CD4-positive, alpha-beta T cell treated with Interleukin-10 for 1 hour (primary cell): ENCODE results near the gene ATP6V1C2.

ENCODE experiments used
- DNase-seq: peaks from one replicate; pipeline ENCODE4 v3.0.0-alpha.2; 2020

The ATP6V1C2 gene

DNA sequence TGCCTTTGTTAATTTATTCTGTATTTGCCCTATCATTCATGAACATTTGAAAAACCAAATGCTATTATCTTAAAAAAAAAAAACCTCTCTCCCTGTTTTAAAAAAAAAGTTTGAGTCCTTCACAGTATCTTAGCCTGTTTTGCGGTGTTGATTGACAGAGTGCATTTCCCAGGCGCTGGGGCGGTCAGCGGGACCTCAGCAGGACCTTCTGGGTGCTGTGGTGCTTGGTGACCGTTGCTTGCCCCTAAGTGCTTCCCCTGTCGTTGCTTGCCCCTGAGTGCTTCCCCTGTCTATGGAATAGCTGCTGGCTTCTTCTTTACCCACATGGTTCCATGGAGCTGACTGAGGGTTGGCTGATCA lies 12.1 kb downstream of the ATP6V1C2 start:
- no peak for DNase-seq

DNA sequence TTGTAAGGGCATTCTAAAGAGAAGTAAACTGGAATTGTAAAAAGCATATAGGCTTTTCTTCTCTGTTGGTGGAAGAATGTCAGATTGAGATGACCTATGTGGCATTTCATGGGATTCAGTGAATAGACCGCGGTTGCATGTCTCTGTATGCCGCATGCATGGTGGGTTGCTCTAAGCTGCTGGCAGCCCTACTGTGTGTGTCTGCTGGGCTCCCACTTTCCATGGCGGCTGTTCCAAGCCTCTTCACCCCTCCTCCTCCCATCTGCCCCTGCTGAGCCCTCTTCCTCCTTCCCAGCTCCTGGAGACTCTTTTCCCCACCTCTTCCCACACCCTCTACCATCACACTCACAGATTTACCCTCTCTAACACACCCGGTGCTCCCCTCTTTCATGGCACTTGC lies 12.6 kb downstream of the ATP6V1C2 start:
- no peak for DNase-seq

DNA sequence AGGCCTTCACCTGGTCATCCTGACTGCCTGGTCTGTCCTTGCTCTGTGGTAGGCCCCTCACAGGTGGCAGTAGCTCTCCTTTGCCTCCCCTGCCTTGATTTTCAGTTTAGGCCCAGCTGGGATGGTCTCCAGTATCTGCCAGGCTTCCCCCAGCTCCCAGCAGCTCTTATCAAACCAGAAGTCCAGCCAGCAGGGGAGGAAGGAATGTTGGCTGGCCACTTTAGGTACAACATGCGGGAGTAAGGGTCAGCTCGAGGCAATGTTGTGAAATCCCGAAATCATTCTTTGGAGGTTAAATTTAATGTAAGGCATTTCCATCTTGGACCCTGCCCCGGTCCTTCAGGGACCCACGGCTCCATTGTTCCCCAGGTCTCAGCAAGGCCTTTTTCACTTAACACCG lies 16.8 kb downstream of the ATP6V1C2 start:
- no peak for DNase-seq

DNA sequence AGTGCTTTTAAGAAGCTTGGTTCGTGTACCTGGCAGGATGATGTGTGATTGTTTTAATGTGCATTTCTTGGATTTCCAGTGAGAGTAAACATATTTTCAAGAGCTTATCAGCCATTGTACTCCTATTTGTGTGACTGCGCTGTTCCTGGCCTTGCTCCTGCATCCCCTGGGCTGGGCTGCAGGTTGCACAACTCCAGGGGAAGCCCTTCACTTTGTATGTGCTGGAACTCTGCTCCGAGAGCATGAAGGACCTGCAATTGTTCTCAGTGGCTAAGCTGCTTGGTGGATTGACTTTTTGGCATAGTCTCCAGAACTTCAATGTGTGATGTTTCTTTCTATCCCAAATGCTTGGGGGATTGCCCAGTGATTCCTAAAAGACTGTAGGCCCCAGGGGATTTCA lies 18.8 kb downstream of the ATP6V1C2 start:
- DNase-seq = no peak

DNA sequence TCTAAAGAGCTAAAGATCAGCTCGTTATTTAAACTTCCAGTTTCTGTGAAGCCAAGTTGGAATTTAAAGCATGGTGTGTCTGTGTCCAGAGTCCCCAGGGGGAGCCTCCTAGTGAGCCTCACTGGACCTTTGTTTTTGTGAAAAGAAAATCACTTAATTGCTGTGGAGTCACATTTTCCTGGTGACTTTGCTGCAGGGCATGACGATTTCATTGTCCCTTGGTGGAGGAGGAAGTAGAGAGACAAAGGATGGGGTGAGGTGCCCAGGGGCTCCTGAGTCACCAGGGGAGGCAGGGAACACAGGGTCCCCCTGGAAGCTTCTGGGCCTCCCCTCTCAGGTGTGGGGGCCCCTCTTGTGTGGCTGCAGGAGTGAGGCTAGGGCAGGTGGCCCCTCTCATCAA lies 19.7 kb downstream of the ATP6V1C2 start:
- no peak for DNase-seq

DNA sequence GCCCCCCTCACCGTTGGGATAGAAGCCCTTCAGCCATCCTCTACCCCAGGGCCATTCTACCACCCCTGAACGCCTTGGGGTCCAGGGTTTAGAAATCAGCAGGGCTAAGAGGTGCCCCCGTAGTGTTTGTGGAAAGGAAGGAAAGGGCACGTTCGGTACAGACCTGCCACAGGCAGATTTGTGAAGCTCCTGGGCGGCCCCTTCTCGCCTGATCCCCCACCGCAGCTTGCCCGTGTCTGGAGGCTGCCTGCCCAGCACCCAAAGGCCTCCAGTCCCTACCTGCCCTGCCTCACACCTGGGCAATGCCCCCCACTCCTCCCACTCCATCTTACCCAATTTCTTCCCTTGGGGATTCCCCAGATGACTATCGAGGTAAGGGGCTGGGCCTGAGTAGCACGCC lies 21.2 kb downstream of the ATP6V1C2 start:
- DNase-seq = no peak

DNA sequence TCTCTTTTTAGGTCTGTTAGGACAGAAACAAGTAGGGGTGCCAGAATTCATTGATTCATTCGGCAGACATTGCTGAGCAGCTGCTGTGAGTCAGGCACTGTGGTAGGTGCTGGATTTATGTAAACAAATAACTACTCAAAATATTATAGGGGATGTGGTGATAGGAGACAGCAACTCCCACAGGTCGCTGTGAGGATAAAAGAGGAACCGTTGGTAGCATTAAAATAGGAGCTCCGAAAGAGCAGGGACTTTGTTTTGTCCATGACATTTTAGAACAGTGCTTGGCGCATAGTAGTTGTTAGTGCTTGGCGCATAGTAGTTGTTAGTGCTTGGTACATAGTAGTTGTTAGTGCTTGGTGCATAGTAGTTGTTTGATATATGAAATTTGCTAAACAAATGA lies 29.2 kb downstream of the ATP6V1C2 start:
- no peak for DNase-seq

DNA sequence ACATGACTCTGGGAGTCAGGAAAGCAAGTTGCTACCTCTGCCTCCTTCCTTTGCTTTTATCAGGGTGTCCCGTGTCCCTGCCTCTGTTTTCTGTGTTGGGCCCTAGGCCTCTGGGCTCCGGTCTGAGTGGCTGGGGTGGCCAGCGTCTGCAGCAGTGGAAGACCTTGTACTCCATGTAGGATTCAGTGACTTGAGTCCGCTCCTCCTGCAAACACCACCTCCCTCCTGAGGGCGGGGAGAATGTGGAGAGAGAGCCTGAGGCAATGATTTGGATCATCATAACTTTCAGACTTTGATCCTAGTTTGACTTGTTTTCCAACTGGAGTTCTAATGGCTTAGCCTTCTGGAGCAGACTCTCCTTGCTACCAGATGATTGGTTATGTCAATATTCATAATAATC lies 30.8 kb downstream of the ATP6V1C2 start:
- no peak for DNase-seq

DNA sequence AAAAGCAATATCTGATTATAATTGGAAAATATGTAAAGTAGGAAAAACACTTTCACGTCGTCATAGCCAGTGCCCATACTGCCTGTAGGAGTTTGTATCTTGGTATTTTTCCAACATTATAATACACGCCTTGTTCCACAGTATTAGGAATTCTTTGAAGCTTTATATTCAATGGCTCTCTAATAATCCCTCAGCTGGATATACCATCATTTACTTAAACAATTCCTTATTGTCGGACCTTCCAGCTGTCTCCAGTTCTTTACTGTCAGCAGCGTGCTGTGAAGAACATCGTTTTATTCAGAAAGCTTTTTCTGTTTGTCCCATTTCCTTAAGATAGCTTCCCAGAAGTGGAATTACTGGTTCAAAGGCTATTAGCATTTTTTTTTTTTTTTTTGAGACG lies 31.7 kb downstream of the ATP6V1C2 start:
- DNase-seq = no peak

DNA sequence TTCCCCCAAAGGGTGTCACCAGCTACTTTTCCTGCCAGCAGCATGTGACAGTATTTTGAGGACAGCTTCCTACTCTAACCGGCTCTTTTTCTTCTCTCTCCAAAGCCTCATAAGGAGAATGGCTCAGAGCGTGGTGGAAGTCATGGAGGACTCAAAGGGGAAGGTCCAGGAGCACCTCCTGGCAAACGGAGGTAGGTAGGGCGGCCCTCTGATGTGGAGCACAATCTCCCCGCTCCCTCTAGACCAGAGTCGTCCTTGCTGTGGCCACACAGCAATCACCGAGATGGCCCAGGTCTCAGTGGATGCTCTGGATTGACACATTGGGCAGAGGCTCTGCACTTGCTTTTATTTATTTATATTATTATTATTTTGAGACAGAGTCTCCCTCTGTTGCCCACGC lies 32.4 kb downstream of the ATP6V1C2 start:
- DNase-seq = no peak

DNA sequence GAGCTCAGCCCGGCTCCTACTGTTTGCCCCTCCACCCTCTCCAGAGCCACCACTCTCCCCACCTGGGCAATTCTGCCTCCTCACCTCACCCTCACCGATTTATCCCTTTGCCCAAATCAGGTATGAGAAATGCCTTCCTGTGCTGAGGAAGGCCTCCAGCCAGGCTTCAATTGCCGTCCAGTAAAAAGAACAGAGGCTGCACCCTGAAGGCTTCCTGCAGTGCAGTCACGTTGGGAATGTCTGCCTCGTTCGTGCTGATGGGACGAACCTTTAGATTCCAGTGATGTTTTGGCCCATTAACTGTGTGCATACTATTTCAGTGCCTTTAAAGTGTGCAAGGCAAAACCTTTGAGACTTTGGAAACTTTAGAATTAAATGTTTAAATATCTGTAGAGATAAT lies 34.2 kb downstream of the ATP6V1C2 start:
- no peak for DNase-seq

DNA sequence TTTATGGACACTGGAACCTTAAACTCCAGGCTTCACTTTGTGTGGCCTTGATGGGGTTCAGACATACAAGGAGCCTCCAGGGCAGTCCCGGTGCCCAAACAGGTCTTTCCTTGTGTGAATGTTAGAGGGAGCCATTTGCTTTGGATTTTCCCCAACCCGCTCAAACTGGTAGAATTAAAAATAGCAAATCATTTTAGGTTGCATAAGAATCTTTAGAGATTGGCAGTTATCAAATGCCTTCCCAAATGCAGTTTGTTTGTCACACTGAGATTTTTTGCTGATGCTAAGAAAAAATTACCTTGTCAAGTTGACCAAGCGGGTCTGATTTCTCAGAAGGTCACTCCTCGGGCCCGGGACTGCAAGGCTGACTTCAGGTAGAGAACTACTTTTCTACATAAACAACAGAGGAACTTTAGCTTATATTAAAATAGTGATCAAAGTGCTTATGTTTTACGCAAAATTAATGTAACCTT lies 36.4 kb downstream of the ATP6V1C2 start:
- DNase-seq = no peak

DNA sequence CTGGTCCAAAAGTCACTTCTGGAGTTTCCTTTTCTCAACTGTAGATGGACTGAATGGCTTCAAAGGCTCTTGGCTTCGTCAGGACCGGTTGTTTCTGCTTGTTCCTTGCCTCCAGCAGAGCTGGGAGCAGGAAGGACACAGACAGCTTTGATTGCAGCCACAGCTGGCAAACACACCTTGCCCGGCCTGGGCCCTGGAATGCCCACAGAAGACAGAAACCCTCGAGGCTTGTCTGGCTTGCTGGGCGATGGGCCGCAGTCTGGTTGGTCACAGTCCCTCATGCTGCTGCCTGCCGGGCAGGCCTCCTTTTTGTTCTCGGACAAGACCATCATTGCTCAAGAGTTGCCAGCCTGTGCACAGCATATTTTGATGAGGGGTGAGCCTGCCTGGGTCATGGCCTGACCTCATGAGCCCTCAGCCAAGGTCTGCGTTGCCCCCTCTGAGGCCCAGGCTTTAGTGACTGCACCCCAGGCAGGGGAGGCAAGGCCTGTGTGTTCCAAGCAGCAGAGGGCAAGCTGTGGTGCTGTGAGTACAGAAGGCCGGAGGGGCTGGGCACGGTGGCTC lies 37.8 kb downstream of the ATP6V1C2 start:
- no peak for DNase-seq

DNA sequence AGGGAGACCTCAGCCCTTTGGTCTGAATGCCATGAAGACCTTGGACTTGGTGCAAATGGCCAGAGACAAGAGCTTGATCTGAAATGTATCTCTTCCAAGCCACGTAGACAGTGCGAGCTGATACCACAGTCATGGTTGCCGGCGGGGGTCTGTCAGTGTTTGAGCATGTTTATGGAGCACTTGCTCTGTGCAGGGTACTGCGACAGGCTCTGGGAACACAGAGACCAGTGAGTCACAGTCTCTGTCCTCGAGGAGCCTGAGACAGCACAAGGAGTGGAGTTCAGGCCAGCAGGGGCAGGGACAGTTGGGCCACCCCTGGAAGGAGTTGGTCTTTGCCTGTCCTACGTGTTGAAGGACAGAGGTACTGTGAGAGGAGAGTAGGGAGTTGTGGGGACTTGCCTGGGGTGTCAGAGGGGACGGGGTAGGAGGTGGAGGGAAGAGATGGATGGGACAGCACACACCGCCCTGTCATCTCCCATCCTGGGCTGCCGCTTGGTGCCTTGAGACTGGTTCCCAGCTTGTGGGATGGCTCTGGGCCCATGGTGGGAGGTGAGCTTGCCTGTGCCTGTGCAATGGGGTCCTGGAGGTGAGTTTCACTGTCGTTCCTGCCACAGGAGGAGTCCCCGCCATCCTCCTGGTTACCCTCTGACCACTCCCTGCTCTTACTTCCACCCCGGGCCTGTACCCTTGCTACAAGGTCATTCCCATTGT lies 39.5 kb downstream of the ATP6V1C2 start:
- no peak for DNase-seq

DNA sequence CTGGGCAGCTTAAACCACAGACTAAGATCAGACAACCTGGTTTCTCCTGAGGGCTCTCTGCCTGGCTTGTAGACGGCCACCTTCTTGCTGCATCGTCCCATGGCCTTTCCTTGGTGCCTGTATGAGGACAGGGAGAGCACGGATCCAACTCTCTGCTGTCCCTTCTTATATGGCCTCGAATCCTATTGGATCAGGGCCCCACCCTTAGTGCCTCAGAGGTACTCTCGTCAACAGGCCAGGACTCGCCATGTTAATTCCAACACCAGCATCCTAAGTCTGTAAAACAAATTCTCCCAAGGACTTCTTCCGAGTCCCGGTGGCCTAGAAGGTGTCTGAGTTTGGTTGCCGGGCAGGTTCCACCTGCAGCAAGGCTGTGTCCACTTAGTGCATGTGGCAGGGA lies 40.2 kb downstream of the ATP6V1C2 start:
- no peak for DNase-seq

DNA sequence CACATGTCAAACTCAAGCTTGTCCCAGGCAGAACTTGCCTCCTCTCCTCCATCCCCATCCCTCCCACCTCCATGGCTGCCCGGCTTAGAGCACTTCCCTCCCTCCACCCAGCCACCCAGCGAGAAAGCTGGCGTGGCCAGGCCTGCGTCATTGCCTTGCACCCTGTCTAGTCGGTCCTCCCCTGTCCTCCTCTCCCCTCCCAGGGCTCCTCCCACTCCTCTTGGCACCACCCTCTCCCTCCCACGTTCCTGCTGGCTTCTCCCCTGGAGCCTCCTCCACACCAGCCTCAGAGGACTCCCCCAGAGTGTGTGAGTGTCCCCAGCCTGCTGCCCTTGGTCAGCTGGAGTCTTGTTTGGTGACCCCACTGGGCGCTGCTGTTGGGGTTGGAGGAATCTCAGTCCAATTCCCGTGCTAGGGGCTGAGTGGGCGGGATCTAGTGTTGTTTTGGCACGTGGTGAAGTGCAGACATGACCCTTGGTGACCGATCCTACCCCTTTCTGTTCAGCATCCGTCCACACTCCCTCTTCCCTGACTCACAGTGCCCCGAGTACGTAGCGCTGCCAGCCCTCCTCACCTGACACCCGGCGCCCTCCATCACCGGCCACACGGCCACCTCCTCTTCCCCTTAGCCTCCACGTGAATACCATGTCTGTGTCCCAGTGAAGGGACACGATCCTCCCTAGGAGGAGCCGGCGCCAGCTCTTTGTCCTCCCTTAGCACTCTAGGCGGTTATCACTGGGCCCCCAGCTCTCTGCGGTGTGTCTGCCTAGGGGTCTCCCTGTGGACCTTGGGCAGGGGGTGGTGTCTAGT lies 41.4 kb downstream of the ATP6V1C2 start:
- DNase-seq = no peak

DNA sequence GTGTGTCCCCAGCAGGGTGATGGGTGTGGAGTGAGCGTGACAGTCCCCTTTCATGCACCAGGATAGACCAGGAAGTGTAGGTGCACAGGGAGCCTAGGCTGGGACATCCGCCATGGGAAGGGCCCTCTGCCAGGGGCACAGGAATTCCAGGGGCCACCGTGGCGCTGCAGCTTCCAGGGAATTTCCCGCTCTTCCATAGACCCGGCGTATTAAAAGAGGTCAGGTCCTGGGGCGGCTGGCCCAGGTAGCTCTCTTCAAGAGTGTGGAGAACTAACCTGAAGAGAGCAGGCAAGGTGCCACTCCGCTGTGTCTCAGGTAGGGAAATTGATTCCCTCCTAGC lies 42.0 kb downstream of the ATP6V1C2 start:
- no peak for DNase-seq

DNA sequence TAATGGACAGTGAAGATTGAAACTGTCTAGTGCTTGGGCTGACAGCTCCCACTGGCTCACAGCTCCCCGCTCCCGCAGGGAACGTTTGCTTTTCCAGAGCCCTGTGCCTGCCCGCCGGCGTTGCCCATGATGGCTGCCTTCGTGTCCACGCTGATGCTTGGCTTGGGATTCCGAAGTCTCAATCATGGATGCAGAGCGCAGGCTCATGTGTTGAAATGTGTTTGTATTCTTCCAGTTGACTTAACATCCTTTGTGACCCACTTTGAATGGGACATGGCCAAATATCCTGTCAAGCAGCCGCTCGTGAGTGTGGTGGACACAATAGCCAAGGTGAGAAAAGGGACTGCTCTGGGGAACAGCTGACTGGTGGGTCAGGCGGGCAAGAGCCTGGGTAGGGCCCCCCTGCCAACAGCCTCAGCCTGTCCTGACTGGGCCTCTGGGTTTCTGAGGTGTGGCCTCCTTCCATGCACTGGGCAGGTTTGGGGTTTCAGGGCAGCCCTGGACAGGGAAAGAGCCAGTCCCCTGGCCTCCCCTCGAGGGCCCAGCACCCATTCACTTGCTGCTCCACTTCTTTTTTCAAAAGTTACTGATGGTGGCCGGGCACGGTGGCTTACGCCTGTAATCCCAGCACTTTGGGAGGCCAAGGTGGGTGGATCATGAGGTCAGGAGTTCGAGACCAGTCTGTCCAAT lies 42.8 kb downstream of the ATP6V1C2 start:
- DNase-seq = no peak

DNA sequence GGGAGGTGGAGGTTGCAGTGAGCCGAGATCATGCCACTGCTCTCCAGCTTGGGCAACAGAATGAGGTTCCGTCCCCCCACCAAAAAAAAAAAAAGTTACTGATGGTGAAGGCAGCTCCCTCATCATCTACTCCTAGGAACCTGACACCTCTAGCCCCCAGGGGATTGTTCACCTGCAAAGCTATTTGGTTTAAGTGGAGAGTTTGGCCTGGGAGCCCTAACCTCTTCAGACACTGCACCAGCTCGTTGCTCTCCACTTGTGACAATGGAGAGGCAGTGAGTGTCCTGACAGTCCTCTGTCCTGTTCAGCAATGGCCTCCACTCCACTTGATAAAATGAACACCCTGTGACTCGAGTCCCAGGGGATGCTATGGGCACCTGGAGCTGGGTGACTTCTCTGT lies 43.5 kb downstream of the ATP6V1C2 start:
- DNase-seq = no peak

DNA sequence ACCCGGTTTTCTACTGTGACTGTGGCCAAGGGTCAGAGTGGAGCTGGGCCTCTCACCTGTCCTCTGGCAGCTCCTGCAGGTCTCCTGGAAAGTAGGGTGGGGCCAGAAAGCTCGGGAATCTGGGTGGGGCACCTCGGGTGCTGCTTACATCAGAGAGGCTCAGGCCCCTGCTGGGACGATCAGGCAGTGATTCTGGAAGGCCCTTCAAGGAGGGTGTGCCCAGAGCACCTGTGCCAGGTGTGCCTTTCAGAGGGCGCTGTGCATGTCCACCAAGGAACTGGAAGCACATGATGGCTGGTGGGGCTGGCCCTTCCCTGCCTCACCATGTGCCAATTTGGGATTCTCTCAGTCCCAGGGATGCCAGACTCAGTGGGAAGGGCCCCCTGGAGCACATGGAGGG lies 44.0 kb downstream of the ATP6V1C2 start:
- DNase-seq = no peak

DNA sequence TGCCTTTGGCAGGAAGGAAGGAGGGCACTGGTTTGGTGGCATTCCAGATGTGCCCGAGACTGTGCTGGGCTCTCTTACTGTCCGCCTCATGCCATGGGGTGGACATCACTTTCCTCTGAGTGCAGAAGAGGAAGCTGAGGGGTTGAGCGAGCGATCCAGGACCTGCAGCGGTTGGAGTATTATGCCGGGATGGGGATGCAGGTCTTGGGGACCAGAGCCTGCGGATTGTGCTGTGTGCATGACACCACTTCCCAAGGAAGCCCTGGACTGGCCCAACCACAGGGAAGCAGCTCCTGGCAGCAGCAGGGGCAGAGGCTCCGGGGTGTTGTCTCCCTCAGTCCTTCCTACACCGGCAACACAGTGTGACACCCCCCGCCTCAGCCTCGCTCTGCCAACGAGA lies 44.5 kb downstream of the ATP6V1C2 start:
- no peak for DNase-seq

DNA sequence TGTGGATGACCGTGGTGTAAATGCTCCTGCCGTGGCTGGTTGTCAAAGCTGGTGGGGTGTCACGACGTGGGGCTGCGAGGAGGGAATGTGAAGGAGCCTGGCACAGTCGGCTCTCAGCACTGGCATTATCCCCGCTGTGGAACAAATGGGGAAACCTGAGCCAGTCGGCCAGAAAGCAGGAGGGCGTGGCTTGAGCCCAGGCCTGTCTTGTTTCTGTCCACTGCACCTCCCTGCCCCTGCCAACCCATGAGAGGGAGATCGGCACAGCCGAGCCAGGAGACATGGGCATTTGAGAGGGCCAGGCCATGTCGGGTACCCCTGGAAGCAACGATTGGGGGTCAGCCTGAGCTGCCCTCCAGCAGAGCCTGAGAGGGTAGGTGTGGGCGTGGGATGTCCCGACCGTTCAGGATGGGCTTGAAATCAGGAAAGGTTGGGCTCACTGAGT lies 46.7 kb downstream of the ATP6V1C2 start:
- DNase-seq = no peak

DNA sequence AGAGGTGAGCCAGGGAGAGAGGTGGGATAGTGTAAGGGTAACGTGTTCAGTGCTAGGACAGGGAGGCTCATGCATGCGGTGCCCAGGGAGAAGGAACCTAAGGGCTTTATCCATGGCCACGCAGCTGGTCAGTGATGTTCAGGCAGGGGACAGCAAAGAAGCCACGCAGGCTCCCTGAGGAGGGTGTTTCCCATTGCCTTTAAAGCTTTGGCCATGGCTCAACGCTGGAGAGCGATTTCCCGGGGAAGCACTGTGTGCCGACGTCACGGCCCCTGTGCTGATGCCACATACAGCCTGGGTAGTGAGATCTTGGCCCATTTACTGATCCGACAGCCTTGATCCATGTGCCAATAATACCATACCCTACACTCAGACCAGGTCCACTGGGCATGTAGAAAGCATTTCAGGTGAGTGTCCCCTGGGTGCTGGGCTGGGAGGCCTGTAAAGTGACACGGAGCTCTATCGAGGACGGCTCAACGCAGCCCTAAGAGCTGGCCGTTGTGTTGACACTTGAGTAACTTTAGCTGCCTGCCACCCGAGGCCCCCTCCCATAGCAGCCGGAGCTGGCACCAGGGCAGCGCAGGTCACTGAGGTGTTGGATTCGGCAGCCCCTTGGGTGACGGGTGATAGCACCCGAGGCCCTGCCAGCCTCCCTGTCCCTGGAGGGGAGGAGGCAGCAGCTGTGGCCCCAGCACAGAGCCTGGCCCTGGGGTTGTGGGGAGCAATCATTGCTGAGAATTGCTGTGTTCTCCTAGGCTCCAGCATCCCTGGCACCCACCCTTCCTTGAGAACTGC lies 49.7 kb downstream of the ATP6V1C2 start:
- no peak for DNase-seq
